Hematopoietic multipotent progenitor cell treated with erythropoietin and hydrocortisone succinate and interleukin-3 and kit ligand, for 17 days (in vitro differentiated cells): Measurements from ENCODE around the gene HEPACAM.

Source experiments
- DNase-seq: peaks from one replicate; pipeline ENCODE4 v3.0.0-alpha.2; 2015; ENCODE audit warnings: low spot score

Gene HEPACAM

DNA sequence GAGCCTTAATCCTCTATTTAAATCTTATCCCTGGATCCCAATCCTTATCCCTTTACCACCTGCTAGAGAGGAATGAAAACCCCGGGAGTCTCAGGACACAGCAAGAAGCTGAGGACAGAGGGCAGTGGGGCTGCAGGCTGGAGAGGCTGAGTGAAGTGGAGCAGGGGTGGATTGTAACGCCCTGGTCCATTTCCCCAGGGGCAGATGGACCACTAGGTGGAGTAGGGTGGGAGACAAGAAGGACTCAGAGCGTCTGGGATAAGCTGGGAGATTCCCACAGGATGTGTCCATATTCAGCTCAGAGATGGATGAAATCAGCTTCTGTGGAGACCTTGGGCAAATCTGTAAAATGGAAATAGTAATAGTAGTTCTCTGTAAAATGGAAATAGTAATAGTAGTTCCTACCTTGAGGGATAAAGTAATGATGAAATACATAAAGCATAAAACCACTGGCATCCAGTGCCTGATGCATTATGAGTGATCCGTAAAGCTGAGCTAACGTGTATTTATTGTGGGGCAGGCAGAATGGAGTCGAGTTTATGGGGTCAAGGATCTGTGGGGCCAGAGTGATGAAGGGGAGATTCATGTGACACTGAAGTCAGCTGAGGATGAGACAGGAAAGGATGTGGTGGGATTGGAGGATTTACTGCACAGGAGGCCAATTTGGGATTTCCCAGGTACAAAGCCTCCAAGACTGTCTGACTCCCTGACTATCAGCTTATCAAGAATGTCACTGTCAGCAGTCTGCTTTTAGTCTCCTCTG is 36.3 kb downstream of the HEPACAM start:
- DNase-seq = no peak

DNA sequence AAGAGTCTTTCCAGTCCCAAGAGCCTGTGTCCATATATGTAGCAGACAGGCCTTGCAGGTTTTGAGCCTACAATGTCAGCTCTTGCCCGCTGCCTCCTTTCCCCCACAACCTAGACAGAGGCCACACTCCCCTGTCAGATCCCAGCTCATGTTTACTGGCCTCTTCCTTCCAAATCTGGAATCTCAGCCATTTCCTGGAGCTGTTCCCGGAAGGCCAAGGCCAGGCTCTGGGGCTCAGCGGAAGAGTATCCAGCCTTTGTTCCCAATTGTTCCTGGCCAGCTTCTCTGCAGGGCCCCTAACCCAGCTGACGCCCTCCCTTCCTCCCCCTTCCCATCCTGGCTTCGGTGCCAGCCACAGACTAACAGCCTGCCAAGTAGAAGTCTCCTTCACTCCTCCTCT is 37.1 kb downstream of the HEPACAM start:
- DNase-seq = no peak

DNA sequence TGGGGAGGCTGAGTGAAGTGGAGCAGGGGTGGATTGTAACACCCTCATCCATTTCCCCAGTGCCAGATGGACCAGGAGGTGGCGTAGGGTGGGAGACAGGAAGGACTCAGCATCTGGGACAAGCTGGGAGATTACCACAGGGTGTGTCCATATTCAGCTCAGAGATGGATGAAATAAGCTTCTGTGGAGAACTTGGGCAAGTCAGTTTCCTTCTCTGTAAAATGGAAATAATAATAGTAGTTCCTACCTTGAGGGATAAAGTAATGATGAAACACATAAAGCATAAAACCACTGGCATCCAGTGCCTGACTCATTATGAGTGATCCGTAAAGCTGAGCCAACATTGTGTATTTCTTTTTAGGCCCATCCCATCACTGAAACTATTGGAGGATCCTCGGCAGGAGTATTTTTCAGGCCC is 37.6 kb downstream of the HEPACAM start:
- DNase-seq = no peak

DNA sequence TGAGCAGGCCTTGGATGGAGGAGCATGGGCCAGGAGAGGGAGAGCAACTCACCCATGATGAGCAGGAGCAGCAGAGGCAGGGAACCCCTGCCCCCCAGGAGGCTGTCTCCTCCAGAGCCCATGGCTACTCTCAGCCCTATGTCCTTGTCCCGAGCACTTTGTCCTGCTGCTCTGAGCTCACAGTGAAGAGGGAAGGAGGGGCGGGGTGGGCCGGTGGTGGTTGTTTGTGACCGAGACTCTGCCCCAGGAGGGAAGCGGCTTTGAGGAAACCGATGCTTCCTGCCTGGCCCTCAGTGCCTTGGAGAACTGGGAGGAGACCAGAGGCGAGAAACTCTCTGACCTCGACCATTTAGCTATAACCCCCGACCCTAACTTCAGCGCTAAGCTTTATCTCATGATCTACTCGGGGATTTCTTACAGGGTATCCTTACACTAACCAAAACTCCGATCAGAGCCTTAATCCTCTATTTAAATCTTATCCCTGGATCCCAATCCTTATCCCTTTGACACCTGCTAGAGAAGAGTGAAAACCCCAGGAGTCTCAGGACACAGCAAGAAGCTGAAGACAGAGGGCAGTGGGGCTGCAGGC is 38.1 kb downstream of the HEPACAM start, which contains the start of gene ROBO4:
Gene ROBO4 (minus strand): TSS at position 192 of the 589 bp plus-strand sequence. CDS start 70 bp downstream, at position 122.
- DNase-seq = no peak

DNA sequence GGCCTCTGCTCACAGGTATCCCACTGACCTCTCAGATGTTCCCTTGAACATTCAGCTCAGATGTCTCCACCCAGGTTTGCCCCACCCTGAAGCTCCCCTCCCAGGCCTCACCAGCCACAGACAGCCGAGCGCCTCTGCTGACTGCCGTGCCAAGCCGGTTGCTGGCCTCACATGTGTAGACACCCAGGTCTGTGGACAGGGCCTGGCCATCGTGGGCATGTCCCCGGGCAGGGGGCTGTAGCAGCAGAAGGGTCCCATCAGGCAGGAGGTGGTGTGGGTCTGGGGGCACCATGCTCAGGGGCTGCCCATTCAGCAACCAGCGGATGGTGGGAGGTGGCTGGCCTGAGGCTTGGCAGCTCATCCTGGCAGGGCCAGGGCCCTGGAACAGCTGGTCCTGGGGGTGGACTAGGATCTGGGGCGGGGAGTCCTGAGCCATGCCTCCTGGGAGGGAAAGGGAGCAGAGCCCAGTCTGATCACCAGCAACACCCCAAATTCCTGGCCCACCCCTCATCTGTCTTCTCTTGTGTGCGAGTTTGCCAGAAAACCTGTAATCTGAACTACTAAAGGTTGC is 38.9 kb downstream of the HEPACAM start:
- DNase-seq = no peak

DNA sequence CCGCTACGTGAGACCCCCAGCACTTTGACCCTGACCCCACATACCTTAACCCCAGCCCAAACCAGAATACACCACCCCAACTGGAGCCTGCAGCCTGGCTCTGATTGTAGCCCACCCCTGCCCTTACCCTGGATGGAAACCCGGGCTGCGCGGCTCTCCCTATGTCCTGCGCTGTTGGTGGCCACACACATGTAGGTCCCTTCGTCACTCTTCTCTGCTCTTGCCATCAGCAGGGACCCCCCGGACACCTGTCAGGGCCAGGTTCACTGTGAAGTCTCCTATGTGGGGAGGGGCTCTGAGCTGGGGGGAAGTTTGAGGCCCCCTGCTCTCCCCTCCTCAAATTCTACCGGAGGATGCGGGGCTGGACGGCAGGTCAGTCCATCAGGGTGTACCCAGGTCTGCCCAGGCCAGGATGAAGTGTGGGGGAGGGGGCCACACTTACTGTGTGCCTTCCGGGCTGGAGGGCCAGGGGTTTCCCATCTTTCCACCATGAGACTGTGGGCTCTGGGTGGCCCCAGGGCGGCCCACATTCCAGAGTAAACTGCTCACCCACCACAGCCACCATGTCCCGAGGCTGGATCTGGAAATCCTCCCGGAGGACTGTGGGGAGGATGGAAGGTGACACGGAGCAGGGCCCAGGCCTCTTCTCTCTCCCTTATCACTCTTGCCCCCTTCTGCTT is 39.6 kb downstream of the HEPACAM start:
- DNase-seq = no peak

DNA sequence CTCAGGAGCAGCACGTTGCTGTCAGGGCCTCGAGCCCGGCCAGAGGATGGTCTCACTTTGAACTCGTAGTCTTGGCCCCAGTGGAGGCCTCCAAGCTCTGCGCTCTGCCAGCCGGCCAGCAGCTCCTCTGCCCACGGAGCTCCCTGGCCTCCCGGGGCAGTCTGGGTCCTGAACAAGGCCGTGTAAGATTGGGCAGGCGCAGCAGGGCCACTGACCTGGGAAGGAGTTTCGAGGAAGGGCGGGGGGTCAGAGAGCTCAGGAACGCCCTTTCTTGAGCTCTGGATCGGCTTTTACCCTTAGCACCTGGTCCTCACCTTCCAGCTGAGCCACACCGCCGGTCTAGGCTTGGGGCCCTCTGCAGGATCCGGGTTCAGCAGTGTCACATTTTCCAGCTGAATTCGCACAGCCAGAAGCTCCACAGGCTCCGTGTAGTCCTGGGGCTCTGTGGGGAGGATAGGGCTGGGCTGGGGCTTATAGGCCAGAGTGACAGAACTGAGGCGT is 40.3 kb downstream of the HEPACAM start:
- no peak for DNase-seq

DNA sequence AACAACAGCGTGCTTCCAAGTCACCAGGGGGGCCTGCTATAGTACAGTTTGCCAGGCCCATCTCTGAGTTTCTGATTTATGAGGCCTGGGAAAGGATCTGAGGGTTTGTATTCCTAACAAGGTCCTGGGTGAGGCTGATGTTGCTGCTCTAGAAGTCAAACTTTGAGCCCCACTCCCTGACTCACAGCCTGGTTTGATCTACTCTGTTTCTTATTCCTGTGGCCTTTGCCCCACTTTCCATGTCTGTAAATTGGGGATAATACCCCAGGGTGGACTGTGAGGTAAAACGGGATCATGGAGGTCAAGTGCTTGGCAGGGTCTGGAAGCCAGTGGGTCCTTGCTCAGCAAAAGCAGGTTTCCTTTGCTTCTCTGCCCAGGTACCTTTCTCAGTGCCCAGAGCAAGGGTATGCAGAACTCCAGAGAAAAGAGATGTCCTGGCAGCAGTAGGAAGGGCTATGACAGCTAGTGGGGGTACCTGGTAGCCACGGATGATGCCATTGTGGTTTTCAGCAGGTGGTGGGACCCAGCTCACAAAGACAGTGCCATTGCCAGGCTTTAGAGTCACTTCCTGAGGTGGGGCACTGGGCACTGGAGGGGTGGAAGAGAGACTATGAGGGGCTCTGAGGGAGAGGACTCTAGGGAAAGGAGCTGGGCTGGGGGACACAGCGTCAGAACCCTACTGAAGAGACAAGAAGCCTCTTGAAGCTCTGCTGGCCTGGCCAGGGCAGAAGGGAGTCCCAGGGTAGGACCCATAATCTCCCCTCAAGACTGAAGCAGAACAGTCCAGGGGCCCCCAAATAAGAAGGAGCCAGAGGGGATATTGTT is 41.0 kb downstream of the HEPACAM start:
- no peak for DNase-seq

DNA sequence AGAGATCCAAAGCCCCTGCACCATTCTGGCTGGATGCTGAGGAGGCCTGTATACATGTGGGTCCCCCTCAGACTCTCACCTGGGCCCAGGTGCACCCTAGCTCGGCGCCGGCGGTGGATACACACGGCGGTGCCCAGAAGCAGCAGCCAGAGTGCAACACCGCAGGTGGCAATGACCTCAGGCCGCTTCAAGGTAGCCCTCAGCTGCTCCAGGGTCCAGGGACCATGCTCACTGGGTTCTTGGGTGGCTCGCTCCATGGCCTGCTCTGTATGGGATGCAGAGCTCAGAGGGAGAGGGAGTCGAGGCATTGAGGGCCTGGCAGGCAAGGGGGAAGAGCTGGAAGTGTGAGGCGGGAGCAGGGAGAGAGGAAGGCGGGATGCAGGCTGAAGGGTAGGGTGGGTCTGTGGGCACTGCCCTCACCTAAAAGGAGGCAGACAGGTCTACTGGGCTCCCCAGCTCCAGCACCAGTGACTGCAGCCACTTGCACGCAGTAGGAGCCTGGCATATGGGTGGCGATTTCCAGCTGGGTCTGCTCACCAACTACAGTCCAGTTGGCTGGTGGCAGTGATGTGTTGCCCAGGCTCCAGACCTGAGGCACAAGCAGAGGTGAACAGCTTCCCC is 42.0 kb downstream of the HEPACAM start:
- DNase-seq = no peak

DNA sequence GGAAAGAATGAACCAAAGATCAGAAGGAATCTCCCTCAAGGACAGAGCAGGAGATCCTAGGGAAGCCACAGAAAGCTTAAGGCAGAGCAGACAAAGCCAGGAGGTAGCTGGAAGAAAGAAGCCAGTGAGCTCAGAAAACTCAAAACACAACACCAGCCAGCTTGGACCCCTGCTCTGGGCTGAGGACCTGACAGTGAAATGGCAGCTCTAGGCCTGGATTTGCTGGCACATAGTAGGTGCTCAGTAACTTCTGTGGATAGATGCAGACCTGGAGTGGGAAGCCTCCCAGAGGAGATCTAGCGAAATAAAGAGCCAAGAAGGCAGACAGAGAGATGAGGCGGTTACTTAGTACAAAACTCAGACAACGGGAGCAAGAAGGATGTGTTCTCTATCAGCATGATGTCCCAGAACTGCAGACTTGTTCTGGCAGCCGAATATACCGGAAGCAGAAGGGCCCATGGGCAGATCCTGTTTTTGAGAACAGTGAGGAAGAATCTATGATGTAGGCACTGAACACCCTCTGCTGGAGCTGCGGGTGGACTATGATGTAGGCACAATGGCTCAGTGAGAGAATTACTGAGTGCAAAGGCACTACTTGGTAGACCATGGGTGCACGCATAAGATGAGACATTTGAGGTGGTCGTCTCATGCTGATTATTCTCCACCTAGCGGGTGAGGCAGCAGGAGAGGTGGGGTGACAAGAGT is 42.9 kb downstream of the HEPACAM start:
- no peak for DNase-seq

DNA sequence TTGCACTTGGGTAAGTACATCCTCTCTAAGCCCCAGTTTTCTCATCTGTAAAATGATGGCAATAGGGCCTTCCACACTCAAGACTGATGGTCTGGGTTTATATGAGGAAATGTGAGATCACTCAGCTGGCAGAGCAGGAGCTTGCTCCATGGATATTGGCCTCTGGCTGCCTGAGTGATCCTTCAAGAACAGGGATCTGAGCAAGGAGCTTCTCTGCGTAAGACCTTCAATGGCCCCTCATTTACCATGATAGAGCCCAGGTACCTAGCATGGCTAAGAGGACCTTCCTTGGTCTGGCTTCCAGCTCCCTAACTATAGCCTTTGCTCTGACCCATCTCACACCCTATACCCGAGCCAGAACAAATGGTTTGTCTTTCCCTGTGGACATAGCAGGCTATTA is 43.7 kb downstream of the HEPACAM start:
- DNase-seq = no peak

DNA sequence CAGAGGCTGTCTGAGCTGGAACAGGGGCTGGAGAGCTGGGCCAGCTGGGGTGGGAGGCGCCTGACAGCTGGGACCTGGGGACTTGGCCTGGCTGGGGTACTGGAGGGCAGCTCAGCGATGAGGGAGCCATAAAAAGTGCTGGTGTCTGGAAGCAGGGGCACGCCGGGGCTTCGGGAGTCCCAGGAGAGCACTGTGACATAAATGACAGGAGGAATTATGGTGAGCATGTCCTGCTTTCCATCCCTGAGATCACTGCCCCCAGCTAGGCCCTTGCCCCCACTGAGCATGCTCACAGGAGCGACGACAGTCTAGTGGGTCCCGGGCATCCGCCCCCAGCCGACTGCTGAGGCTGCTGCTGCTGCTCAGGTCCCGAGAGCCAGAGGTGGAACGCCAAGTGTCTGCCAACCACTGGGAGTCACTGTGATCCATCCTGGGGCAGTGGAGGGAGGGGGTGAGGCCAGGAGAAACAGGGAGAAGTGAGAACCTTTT is 44.4 kb downstream of the HEPACAM start:
- no peak for DNase-seq

DNA sequence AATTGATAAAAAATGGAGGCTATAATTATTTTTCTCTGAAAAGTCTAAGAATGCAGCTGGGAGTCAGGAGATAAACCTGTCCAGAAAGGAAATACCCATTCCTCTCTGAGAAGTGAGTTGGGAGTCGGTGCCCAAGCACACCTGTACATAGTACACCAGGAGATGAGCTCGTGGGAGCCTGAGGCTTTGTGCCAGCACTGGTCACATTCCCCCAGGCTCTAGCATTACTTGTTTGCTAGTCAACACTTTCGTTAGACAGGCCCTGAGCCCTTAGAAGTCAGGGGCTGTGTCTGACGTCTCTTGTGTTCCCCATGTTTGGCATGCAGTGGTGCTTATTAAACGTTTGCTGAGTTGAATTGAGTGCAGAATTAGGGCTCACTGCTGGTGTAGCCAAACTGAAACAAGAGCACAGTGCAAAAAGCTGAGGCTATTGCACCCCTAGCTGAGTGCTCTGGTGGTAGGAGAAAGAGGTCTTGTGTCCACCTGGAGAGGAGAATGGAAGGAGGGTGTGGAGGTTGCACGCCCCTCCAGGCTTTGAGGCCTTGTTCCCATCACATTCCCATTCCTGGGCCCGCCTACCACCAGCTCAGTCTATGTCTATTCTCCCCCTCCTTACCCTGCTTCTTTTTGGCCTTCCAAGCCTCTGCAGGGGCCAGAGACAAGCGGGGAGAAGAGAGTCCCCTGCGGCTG is 45.0 kb downstream of the HEPACAM start:
- DNase-seq = no peak

DNA sequence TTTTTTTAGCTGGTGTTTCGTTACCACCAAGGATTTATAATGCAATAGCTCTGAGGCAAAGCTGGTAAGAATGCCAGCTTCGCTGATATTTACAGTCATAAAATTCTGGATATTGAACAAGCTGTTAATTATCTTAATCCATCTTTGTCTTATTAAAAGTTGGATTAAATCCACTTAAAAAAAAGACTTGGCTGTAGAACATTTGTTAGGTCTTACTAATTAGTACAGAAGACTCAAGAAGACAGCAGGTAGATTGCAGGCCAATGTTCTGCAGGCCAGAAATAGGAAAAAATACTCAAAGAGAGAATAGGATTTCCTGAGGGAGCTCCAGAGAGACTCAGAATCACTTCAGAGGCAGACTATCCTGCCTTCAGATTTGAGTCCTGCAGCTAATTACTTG is 45.7 kb downstream of the HEPACAM start:
- DNase-seq = no peak

DNA sequence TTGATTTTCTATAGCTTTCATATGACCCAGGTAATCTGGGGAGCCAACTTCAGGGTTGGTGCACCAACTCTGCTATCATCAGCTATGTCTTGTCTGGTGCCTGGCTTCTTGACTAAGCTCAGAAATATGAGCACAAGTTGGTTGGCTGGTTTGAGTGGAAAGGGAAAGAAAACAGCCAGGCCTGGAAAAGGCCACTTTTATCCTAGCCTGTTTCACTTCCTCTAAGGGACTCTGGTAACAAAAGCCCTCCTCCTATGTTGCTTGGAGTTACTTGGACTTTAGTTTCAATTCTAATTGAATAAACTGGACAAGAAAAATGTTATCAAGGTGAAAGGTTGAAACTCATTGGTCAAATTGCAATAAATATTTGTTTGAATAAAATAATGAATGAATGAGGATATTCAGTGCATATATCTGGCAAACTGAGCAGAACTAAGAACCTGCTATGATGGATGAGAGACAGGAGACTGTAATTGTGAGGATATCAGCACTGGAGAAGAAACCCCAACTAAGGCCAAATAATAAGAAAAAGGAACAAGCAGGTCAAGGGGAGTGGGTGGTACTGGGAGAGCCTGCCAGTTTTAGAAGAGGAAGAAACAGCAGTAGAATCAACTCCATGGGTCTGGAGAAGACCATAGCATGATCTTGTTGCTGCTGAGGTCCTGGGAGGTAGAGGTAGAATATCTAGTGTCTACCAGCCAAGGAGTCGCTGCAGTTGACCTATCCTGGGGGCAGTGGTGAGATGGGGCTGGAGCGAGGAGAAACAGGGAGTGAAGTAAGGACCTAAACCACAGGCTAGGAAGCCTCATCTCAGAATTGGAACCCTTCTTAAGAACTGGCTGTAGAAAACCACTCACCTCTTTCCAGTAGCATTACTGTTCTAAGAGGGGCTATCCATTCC is 46.4 kb downstream of the HEPACAM start:
- no peak for DNase-seq

DNA sequence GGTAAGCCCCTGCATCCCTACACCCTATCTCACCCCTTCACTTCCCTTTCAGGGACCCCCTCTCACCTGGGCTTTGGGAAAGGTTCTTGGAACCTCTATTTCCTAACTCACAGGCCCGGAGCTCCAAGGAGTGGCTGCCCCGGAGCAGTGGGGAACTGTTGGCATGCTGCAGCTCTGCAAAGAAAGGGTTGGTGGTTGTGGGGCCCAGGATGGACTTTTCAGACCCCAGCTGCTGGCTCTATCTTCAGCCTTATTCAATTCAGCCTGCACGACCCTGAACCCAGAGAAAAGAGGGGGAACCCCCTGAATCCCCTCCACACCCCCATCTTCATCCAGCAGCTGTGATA is 48.2 kb downstream of the HEPACAM start:
- DNase-seq = no peak

DNA sequence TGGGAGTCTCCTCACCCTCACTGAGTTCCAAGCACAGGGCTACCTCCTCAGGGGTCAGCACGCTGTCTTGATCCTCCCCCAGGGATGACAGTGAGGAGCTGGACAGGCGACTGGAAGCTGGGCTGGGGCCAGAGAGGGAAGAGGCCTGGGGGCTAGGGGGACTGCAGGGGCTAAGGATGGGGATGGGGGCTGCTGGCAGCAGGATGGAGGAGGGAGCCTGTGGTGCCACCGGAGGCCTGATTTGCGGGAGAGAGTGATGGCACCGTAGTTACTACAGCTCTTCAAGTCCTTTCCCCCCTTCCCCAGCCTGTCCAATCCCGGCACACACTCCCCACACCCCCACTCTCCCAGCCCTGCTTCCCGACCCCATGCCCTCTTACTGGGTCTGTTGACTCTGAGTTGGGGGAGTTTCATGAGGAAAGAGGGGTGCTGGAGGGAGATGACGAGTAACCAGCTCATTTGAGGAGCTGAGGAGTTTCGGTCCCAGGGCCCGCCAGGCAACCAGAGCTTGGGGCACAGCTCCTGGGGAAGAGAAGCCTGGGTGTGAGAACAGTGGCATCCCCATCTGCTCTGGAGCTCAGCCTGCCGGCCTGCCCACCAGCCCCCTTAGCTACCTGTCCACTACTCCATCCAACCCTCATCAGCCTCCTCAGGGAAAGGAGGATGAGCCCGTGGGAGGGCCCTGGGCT is 48.7 kb downstream of the HEPACAM start:
- no peak for DNase-seq

DNA sequence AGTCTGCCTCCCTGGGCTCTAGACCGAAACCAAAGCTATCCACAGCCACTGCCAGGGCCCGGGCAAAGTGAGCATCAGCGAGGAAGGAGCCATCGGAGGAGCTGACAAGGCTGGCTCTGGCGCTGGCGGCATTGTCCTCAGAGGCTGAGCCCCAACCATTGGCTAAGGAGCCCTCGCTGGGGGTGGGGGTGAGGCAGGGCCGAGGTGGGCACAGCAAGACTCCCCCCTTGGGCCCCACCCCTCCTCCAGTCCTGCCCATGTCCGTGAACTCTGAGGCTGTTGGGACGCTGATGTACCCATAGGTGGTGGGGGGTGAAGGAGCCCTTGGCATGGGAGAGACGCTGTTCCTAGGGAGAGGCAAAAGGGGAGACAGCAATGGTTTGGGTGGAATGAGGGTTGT is 49.4 kb downstream of the HEPACAM start:
- no peak for DNase-seq
